RWPE2 (cell line): ENCODE data around the gene FGF2.
A peak's percentile ranks its signal among the peaks of the same experiment; 100 is the strongest.

ENCODE experiments used
- ATAC-seq: fragments of 200-7000 bp; cut with Tn5 transposase; 3 replicates; pipeline ENCODE4 v1.9.1; 2021; ENCODE audit warnings: low read depth
- DNase-seq: peaks from one replicate; pipeline ENCODE4 v3.0.0-alpha.2; 2020; ENCODE audit warnings: low spot score
- H3K27ac ChIP-seq: fragments of 450-650 bp; 2 replicates; pipeline ENCODE4 v1.5.1; 2017; ENCODE audit warnings: mild to moderate bottlenecking; ENCODE audit not compliant: poor library complexity, severe bottlenecking
- H3K27me3 ChIP-seq: fragments of 250-450 bp; sonication (Bioruptor Pico); 2 replicates; pipeline ENCODE4 v1.5.1; 2021; ENCODE audit warnings: mild to moderate bottlenecking, moderate library complexity; ENCODE audit not compliant: insufficient read depth, poor library complexity, severe bottlenecking
- H3K36me3 ChIP-seq: fragments of 250-450 bp; sonication (Bioruptor Pico); 2 replicates; pipeline ENCODE4 v1.5.1; 2020; ENCODE audit warnings: low read depth, mild to moderate bottlenecking, moderate library complexity
- H3K4me1 ChIP-seq: fragments of 250-450 bp; sonication (Bioruptor Pico); 2 replicates; pipeline ENCODE4 v1.5.1; 2021; ENCODE audit warnings: mild to moderate bottlenecking, moderate library complexity; ENCODE audit not compliant: insufficient read depth, poor library complexity, severe bottlenecking
- H3K4me3 ChIP-seq: fragments of 250-450 bp; sonication (Bioruptor Pico); 2 replicates; pipeline ENCODE4 v1.5.1; 2021; ENCODE audit warnings: mild to moderate bottlenecking, moderate library complexity; ENCODE audit not compliant: severe bottlenecking
- H3K9me3 ChIP-seq: fragments of 250-450 bp; sonication (Bioruptor Pico); 2 replicates; pipeline ENCODE4 v1.5.1; 2021; ENCODE audit warnings: mild to moderate bottlenecking, moderate library complexity; ENCODE audit not compliant: severe bottlenecking
- TF ChIP-seq, protein P1 (sequence below): fragments of 450-650 bp; IDR thresholded peaks from one replicate; pipeline ENCODE4 v1.5.1; 2017; ENCODE audit warnings: mild to moderate bottlenecking, moderate library complexity; ENCODE audit not compliant: poor library complexity, severe bottlenecking

The FGF2 gene

DNA sequence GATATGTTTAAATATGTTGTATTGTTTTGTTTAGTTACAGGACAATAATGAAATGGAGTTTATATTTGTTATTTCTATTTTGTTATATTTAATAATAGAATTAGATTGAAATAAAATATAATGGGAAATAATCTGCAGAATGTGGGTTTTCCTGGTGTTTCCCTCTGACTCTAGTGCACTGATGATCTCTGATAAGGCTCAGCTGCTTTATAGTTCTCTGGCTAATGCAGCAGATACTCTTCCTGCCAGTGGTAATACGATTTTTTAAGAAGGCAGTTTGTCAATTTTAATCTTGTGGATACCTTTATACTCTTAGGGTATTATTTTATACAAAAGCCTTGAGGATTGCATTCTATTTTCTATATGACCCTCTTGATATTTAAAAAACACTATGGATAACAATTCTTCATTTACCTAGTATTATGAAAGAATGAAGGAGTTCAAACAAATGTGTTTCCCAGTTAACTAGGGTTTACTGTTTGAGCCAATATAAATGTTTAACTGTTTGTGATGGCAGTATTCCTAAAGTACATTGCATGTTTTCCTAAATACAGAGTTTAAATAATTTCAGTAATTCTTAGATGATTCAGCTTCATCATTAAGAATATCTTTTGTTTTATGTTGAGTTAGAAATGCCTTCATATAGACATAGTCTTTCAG lies 68.8 kb downstream of the FGF2 start:
- Histone ChIP-seq H3K36me3 (peaks cover 37% of the 10 kb centered on the region), H3K9me3 (no peaks in the 10 kb centered on the region), H3K4me1 (peaks cover 41% of the 10 kb centered on the region), H3K4me3 (no peak overlapping the region), H3K27me3 (no peaks in the 10 kb centered on the region), H3K27ac (peak overlapping the region; percentile 91)
- TF ChIP-seq, protein P1, sequence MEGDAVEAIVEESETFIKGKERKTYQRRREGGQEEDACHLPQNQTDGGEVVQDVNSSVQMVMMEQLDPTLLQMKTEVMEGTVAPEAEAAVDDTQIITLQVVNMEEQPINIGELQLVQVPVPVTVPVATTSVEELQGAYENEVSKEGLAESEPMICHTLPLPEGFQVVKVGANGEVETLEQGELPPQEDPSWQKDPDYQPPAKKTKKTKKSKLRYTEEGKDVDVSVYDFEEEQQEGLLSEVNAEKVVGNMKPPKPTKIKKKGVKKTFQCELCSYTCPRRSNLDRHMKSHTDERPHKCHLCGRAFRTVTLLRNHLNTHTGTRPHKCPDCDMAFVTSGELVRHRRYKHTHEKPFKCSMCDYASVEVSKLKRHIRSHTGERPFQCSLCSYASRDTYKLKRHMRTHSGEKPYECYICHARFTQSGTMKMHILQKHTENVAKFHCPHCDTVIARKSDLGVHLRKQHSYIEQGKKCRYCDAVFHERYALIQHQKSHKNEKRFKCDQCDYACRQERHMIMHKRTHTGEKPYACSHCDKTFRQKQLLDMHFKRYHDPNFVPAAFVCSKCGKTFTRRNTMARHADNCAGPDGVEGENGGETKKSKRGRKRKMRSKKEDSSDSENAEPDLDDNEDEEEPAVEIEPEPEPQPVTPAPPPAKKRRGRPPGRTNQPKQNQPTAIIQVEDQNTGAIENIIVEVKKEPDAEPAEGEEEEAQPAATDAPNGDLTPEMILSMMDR, result no peak
- ATAC-seq (no peak), DNase-seq (no peak)

DNA sequence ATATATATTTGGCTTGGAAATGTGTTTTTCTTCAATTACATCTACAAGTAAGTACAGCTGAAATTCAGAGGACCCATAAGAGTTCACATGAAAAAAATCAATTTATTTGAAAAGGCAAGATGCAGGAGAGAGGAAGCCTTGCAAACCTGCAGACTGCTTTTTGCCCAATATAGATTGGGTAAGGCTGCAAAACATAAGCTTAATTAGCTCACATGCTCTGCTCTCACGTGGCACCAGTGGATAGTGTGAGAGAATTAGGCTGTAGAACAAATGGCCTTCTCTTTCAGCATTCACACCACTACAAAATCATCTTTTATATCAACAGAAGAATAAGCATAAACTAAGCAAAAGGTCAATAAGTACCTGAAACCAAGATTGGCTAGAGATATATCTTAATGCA lies 69.6 kb downstream of the FGF2 start:
- H3K4me3 ChIP-seq, result no peak overlapping the region
- H3K4me1 ChIP-seq, result peaks cover 39% of the 10 kb centered on the region
- peak overlapping the region; percentile 91 for H3K27ac ChIP-seq
- TF ChIP-seq, protein P1, result no peak
- H3K27me3 ChIP-seq, result no peaks in the 10 kb centered on the region
- no peaks in the 10 kb centered on the region for H3K9me3 ChIP-seq
- H3K36me3 ChIP-seq, result peaks cover 35% of the 10 kb centered on the region
- ATAC-seq (no peak), DNase-seq (no peak)

DNA sequence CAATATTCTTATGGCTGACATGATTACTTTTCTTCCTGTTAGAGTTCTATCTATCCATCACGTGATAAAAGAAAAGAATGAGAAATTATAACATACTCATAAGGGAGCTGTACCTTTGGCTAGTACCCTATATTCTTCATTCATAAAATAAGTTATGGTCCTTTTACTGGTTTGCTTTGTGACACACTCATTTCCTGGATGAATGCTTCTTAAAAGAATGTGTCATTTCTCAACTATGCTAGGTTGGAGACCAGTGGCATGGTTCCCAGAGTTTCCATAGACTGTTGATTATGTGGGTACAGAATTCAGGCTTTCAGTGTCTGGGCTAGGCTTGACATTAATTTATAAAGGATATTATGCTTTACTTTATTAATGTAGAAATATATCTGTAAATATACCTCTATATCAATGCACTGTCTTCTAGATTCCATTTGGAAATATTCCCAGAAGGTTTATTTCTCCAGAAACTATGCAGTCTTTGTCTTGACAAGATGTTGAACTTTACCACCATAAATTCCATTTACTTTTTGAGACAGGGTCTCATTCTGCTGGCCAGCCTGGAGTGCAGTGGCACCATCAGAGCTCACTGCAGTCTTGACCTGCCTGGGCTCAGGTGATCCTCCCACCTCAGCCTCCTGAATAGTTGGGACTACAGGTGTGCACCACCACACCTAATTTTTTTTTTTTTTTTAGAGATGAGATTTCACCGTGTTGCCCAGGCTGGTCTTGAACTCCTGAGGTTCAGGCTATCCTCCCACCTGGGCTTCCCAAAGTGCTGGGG lies 71.9 kb downstream of the FGF2 start:
- ATAC-seq, result peak; percentile 94
- no peak overlapping the region for H3K4me3 ChIP-seq
- H3K4me1 ChIP-seq, result peaks cover 39% of the 10 kb centered on the region
- peak overlapping the region; percentile 91 for H3K27ac ChIP-seq
- DNase-seq, result no peak
- TF ChIP-seq, protein P1, result no peak
- H3K9me3 ChIP-seq, result no peaks in the 10 kb centered on the region
- H3K36me3 ChIP-seq, result peaks cover 24% of the 10 kb centered on the region
- H3K27me3 ChIP-seq, result no peaks in the 10 kb centered on the region

DNA sequence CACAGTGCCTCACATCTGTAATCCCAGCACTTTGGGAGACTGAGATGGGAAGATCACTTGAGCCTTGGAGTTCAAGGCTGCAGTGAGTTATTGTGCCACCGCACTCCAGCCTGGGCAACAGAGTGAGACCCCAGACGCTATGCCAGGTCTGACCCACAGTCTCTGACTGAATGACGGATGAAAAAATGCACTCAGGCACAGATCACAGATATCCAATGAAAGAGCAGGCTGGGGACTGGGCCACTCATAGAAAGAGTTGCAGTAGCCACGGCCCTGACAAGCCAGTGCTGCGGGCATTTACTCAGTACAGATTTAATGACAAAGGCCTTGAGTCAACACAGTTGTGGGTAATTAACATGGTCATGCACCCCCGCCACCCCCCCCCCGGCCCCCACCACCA lies 73.1 kb downstream of the FGF2 start:
- Histone ChIP-seq H3K27ac (peak overlapping the region; percentile 91), H3K9me3 (no peaks in the 10 kb centered on the region), H3K4me1 (peaks cover 39% of the 10 kb centered on the region), H3K27me3 (no peaks in the 10 kb centered on the region), H3K36me3 (peaks cover 24% of the 10 kb centered on the region), H3K4me3 (no peak overlapping the region)
- DNase-seq (no peak), ATAC-seq (no peak)
- TF ChIP-seq, protein P1, result no peak

DNA sequence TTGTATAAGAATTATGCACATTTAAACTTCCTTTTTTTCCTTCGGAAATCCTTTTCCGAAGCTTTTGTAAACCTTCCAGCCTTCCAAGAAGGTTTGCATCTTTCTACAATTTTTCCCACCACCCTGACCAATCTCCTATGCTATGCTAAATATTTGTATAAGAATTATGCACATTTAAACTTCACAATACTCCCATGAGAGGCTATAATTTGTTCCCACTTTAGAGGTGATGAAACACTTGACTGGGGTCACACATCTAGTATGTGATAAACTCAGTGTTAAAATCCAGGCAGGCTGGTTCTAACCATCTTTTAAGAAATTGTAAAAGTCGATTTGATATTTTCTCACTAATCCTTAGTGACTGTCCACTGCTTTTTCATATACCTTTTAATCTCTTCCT lies 73.7 kb downstream of the FGF2 start:
- ATAC-seq (no peak), DNase-seq (no peak)
- H3K4me3 ChIP-seq, result no peak overlapping the region
- peak overlapping the region; percentile 12 for H3K27ac ChIP-seq
- TF ChIP-seq, protein P1, result no peak
- no peaks in the 10 kb centered on the region for H3K9me3 ChIP-seq
- peaks cover 36% of the 10 kb centered on the region for H3K4me1 ChIP-seq
- H3K27me3 ChIP-seq, result no peaks in the 10 kb centered on the region
- peaks cover 22% of the 10 kb centered on the region for H3K36me3 ChIP-seq
